ENCODE results near the gene DOCK1.

- TF ChIP-seq CTCF (IDR thresholded peaks at IDR 0.05) (no peak), POLR2A (IDR thresholded peaks at IDR 0.05) (no peak)
These were observed 40.3 kb downstream of the DOCK1 start for GRCh38 chr10:126945351-126946030.
